Left forelimb (tissue), 1 donor: ENCODE results near the gene ETS1.

Experiments used
- DNase-seq: peaks from one replicate; pipeline ENCODE4 v3.0.0-alpha.2; 2018; ENCODE audit warnings: low spot score

The ETS1 gene

GRCh38 chr11:128432926-128433325 lies 154.4 kb downstream of the ETS1 start:
- no peak for DNase-seq

GRCh38 chr11:128431931-128432330 lies 155.4 kb downstream of the ETS1 start:
- no peak for DNase-seq

DNA sequence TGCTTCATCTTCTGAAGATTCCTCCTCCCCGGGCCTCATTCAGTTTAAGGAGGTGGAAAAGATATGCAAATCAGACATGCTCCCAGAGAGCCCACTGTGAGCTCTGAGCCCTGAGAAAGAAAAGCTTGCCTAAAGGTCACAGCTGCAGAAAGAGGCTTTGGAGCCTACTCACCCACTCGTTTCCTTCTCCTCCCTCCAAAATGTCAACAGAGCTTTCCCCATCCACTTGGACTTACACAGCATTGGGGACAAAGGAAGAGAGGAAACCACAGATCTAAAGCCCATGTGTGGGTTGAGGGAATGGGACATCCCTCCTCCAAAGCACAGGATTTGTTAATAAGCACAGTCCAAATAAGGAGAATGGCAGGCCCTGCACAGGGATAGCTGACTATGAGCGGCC lies 158.4 kb downstream of the ETS1 start:
- no peak for DNase-seq

DNA sequence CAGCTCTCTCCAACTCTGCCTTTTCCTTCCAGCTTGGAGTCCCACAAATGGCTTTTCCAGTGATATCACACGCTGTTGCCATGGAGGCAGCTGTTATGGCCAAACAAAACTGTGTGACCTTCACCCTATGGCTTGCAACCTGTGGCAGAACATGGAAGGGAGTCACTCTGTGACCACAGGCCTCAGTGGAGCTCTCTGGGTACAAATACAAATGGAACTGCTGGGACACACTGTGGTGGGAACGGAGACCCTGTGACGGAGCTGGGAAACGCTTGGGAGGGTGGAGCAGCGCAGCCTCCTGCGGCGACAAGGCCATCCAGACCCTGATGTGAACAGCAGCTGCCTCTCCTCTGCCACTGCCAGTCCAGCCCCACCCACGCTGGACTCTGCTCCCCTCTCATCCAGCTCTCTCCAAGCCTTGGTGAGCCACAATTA lies 162.5 kb downstream of the ETS1 start:
- DNase-seq, result peak; percentile 81

DNA sequence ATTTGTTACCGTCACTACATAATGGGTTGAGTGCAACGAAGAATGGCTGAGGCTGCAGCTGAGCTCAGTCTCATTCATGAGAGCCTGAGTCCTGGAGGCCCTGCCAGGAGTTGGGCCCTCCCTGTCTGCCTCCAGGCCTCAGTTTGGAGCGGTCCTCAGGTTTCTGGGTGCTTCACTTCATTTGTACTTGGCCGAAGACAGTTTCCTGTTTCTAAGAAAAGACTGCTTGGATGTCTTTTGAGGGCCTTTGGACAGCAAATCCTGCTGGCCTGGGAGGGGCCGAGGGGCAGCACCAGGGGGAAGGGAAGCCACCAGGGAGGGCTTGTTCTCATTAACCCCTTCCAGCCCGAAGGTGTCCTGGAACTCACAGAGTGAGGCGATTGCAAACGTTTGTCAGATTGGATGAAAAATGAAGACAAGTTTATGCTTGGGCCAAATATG lies 163.1 kb downstream of the ETS1 start:
- peak; percentile 80 for DNase-seq

GRCh38 chr11:128422576-128423370 lies 164.6 kb downstream of the ETS1 start:
- no peak for DNase-seq

DNA sequence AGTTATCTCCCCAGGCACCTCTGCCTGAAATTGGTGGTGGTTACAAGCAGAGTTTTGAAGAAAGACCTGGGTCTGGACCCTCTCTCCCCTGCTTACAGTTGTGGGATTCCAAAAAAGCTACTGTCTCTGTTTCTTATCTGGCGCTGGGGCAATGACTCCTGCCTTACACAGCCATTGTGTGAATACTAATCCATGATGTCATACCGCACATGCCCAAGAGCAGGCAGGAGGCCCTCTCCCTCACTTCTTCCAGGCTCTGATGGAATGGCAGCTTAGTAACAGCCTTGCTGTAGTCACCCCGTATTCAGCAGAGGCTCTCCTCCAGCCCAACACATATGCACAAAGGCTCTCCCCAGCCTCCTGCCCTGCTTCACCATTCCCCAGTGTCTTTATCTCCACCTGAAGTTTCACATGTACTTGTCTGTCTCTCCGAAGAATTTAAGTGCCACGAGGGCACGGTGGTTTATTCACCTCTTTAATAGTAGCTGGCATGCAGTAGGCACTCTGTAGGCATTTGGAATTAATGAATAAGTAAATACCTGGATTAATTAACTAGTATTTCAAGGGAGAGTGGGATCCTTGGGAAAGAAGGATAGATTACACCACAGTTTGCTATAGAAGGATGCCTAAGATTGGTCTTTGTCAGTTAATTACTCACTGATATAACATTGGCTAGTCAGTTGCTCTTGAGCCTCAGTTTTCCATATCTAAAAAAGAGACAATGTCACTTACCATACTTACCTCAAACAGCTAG lies 165.6 kb downstream of the ETS1 start:
- DNase-seq, result no peak

GRCh38 chr11:128420951-128421350 lies 166.4 kb downstream of the ETS1 start:
- no peak for DNase-seq

- no peak for DNase-seq
Measured at GRCh38 chr11:128420265-128420664, 167.1 kb downstream of the ETS1 start.

DNA sequence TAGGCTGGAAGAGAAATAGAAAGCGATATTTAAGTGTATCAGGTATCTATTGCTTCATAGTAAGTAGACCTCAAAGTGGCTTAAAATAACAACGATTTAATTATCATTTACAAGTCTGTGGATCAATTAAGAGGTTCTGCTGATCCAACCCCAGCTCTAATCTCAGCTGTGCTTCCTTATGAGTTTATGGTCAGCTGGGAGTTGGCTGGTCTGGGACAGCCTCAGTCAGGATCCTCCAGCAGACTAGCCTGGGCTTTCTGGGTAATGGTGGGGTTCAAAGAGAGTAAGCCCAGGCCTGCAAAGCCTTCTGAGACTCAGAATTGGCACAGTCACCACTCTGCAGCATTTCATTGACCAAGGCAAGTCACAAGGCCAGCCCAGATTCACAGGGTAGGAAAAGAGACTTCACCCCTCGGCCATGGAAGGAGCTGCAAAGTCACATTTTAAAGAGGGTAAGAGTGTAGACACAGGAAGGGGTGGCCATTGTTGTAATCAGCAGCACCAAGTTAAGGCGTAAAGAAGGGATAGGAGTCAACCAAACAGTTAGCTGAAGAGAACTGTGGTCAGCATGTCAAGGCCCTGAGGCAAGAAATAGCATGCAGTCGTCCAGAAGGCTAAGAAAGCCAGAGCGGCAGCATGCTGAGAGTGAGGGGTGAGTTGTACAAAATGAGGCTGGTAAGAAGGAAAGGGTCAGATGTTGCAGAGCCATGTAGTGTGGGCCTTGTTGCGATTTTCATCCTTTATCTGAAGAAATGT lies 168.2 kb downstream of the ETS1 start:
- no peak for DNase-seq

GRCh38 chr11:128417607-128418324 lies 169.6 kb downstream of the ETS1 start:
- DNase-seq, result no peak

GRCh38 chr11:128416976-128417375 lies 170.4 kb downstream of the ETS1 start:
- no peak for DNase-seq

DNA sequence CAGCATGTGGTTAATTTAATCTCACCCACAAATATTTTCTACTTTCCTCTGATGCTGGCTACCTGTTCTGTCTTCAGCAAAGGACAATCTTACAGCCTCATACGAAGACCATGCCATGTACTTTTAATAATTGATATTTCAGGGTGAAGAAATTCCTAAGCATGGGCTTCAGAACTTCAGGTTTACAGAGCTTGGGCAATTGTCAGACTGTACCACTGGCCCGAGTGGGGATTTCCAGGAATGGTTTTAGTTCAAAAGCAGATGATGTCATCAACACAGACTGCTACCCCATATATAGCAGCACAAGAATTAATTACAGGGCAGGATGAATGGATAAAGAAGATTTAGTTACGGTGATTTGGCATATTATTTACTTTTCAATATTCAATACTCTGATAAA lies 171.8 kb downstream of the ETS1 start:
- DNase-seq, result no peak

- no peak for DNase-seq
Measured at GRCh38 chr11:128412847-128413791, 174.2 kb downstream of the ETS1 start.

GRCh38 chr11:128411812-128412211 lies 175.5 kb downstream of the ETS1 start:
- DNase-seq, result no peak

DNA sequence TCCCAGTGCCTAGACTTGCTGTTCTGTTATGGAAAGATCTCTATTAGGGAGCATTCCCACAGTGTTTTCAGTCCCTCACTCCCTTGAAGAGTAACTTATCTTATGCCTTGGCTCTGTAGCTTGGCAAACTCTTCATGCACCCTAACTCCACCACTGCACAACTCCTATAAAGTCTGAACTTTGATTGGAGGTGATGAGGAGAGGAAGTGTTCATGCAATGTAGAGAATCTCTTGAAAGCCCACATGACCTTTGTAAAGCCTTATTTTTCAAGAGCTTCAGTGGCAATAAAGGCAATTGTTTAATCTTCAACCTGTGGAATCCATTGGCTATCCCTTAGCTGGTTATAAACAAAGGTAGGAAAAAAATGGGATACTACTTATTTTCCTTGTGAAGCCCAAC lies 176.2 kb downstream of the ETS1 start:
- DNase-seq, result no peak

DNA sequence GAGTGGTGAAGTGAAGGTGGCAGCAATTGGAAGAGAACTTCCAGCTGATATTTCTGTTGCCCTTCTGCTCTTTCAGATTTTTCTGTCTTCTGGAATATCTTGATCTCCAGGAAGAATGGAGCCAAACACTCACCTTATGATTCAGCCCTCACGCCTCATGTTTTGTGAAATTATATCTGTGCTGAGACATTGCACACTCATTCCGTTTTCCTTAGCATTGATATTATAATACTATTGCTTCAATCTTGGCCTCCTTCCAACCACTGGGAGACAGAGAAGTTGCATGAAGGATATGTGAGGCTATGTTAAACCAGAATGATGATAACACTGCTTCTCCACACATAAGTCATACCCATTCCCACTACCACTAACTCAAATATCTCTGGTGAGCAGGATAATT lies 177.9 kb downstream of the ETS1 start:
- DNase-seq, result no peak
